ENCODE data around the gene TBL2. TPM values are rescaled to one million over a fixed set of nuclear protein-coding genes. Genes with fewer than 3 reads are reported as not detected.

Gene TBL2
- polyA plus RNA-seq, 3 donors, result 10.4 to 40.1 (median 26.2) TPM

- Histone ChIP-seq H4K20me1 (ENCODE audit: insufficient read depth, low read length) (peaks cover 92% of the 10 kb centered on the region), H3K4me3 (replicated peaks in 1 of 3; ENCODE audit: low read depth in 2 of 3, low read length in 3 of 3) (no peak overlapping the region), H3K4me1 (ENCODE audit: control insufficient read depth in 1 of 2, insufficient read depth in 2 of 2, low read length in 2 of 2) (no peaks in the 10 kb centered on the region), H3K27ac (ENCODE audit: low read depth in 1 of 2, low read length in 2 of 2) (peak overlapping the region in 1 of 2 donors; percentile 49), H2AFZ (ENCODE audit: insufficient read depth, low read depth, low read length, poor library complexity, severe bottlenecking) (no peak overlapping the region), H3K36me3 (replicated peaks in 1 of 2; ENCODE audit: control insufficient read depth in 1 of 2, insufficient read depth in 2 of 2, low read length in 2 of 2) (peaks cover 35 to 83% of the 10 kb centered on the region in 2 donors), H3K79me2 (ENCODE audit: insufficient read depth, low read length) (peaks cover 95% of the 10 kb centered on the region), H3K27me3 (ENCODE audit: control insufficient read depth in 2 of 2, insufficient read depth in 2 of 2, low read length in 2 of 2) (no peaks in the 10 kb centered on the region), H3K9ac (ENCODE audit: insufficient read depth, low read length, poor library complexity, severe bottlenecking) (no peak overlapping the region), H3K4me2 (replicated peaks; ENCODE audit: extremely low read depth, low read length, poor library complexity, severe bottlenecking) (no peak overlapping the region), H3K9me3 (replicated peaks in 1 of 2; ENCODE audit: control insufficient read depth in 1 of 2, insufficient read depth in 1 of 2, low read length in 2 of 2) (no peaks in the 10 kb centered on the region)
- no peak for TF ChIP-seq CTCF (IDR thresholded peaks at IDR 0.05)
- intact Hi-C loops (cut with micrococcal nuclease), result no loop called here
- Mint-ChIP-seq H3K4me1 (peaks cover 6% of the 10 kb centered on the region), H3K27ac (peak overlapping the region in 3 of 7 donors; percentile 4 to 42 (median 20)), H3K4me3 (no peak overlapping the region), H3K9me3 (no peaks in the 10 kb centered on the region), H3K27me3 (ENCODE audit: low read depth in 3 of 3) (no peaks in the 10 kb centered on the region), H3K36me3 (peaks cover 48 to 90% of the 10 kb centered on the region in 2 donors)
- DNase-seq, result no peak
- 100% methylated on average over 1 of the region's 4 CpGs for WGBS (ENCODE audit: insufficient coverage)
Observed at GRCh38 chr7:73549176-73549575, 29.2 kb downstream of the TBL2 start.

- Histone ChIP-seq H3K4me1 (ENCODE audit: control insufficient read depth in 1 of 2, insufficient read depth in 2 of 2, low read length in 2 of 2) (no peaks in the 10 kb centered on the region), H3K27me3 (ENCODE audit: control insufficient read depth in 2 of 2, insufficient read depth in 2 of 2, low read length in 2 of 2) (no peaks in the 10 kb centered on the region), H3K9me3 (replicated peaks in 1 of 2; ENCODE audit: control insufficient read depth in 1 of 2, insufficient read depth in 1 of 2, low read length in 2 of 2) (no peaks in the 10 kb centered on the region), H3K79me2 (ENCODE audit: insufficient read depth, low read length) (peaks cover 93% of the 10 kb centered on the region), H3K36me3 (replicated peaks in 1 of 2; ENCODE audit: control insufficient read depth in 1 of 2, insufficient read depth in 2 of 2, low read length in 2 of 2) (peaks cover 46 to 83% of the 10 kb centered on the region in 2 donors), H2AFZ (ENCODE audit: insufficient read depth, low read depth, low read length, poor library complexity, severe bottlenecking) (no peak overlapping the region), H4K20me1 (ENCODE audit: insufficient read depth, low read length) (peaks cover 93% of the 10 kb centered on the region), H3K9ac (ENCODE audit: insufficient read depth, low read length, poor library complexity, severe bottlenecking) (no peak overlapping the region), H3K4me2 (replicated peaks; ENCODE audit: extremely low read depth, low read length, poor library complexity, severe bottlenecking) (no peak overlapping the region), H3K4me3 (replicated peaks in 1 of 3; ENCODE audit: low read depth in 2 of 3, low read length in 3 of 3) (no peak overlapping the region), H3K27ac (ENCODE audit: low read depth in 1 of 2, low read length in 2 of 2) (no peak overlapping the region)
- H3K4me3 Mint-ChIP-seq, result no peak overlapping the region
- WGBS (ENCODE audit: insufficient coverage), result 87% methylated on average over 7 of the region's 9 CpGs
- H3K36me3 Mint-ChIP-seq, result peaks cover 55 to 90% of the 10 kb centered on the region in 2 donors
- no peaks in the 10 kb centered on the region for H3K27me3 Mint-ChIP-seq (ENCODE audit: low read depth in 3 of 3)
- intact Hi-C loops (cut with micrococcal nuclease), result no loop called here
- no peak for DNase-seq
- TF ChIP-seq CTCF (IDR thresholded peaks at IDR 0.05), result no peak
- peak overlapping the region in 2 of 7 donors; percentile 5 to 15 for H3K27ac Mint-ChIP-seq
- H3K9me3 Mint-ChIP-seq, result no peaks in the 10 kb centered on the region
- H3K4me1 Mint-ChIP-seq, result peaks cover 6% of the 10 kb centered on the region
Observed at GRCh38 chr7:73547841-73548240, 30.5 kb downstream of the TBL2 start.
